B cell (primary cell): ENCODE results near the gene NAV2. TPM values are rescaled to one million over a fixed set of nuclear protein-coding genes. Genes with fewer than 3 reads are reported as not detected.

Source experiments
- ATAC-seq: fragments of 200-7000 bp; cut with Tn5 transposase; one replicate; pipeline ENCODE4 v1.10.0; 2021; ENCODE audit warnings: low read depth, mild to moderate bottlenecking, moderate number of reproducible peaks, moderate library complexity
- CTCF ChIA-PET: fragments of 350-600 bp; sonication (Branson Sonifier 250); formaldehyde crosslinking; loops from one replicate; lab custom pipeline; 2021; ENCODE audit warnings: antibody characterized with exemption, inconsistent platforms; lab: Charles Lee
- POLR2A ChIA-PET: fragments of 350-600 bp; sonication (Branson Sonifier 250); formaldehyde crosslinking; loops from one replicate; lab custom pipeline; 2021; ENCODE audit warnings: antibody characterized with exemption; lab: Charles Lee
- DNase-seq: peaks from one replicate; pipeline ENCODE4 v3.0.0; 2013
- H2AFZ ChIP-seq: 2 replicates; pipeline ENCODE4 v1.6.1; 2012; ENCODE audit warnings: mild to moderate bottlenecking, low read depth, low read length; ENCODE audit not compliant: insufficient read depth, poor library complexity, severe bottlenecking
- H3K27ac ChIP-seq, 2 donors: 1 replicate in 1 of 2; 2 replicates in 1 of 2; pipeline ENCODE4 v1.5.1; 2012 to 2013; ENCODE audit warnings: low read length in 2 of 2, mild to moderate bottlenecking in 2 of 2, moderate library complexity in 1 of 2
- H3K27me3 ChIP-seq, 4 experiments: fragments of 200-600 bp in 1 of 4; sonication (generic) in 1 of 4; replicated peaks in 1 of 4; 1 replicate in 2 of 4; 2 replicates in 2 of 4; pipeline versions ENCODE4 v1.6.1 to v1.7.0; 2013 to 2016; ENCODE audit warnings: low read length in 3 of 4, mild to moderate bottlenecking in 2 of 4, mixed read lengths in 1 of 4, moderate library complexity in 1 of 4; ENCODE audit not compliant: insufficient read depth in 4 of 4, control insufficient read depth in 3 of 4; ENCODE audit errors: control extremely low read depth in 1 of 4
- H3K36me3 ChIP-seq, 2 experiments: replicated peaks in 1 of 2; 1 replicate in 1 of 2; 2 replicates in 1 of 2; pipeline versions ENCODE4 v1.6.1 to v1.7.1; 2013; ENCODE audit warnings: low read length in 1 of 2; ENCODE audit not compliant: insufficient read depth in 2 of 2, control insufficient read depth in 1 of 2; ENCODE audit errors: control extremely low read depth in 1 of 2, extremely low read depth in 1 of 2
- H3K4me1 ChIP-seq, 2 donors: fragments of 200-600 bp in 1 of 2; sonication (generic) in 1 of 2; 1 replicate in 1 of 2; 2 replicates in 1 of 2; pipeline versions ENCODE4 v1.5.1 to v1.6.1; 2013 to 2017; ENCODE audit warnings: low read length in 2 of 2; ENCODE audit not compliant: control insufficient read depth in 2 of 2, insufficient read depth in 2 of 2
- H3K4me2 ChIP-seq: replicated peaks from 2 replicates; pipeline ENCODE3; 2012; ENCODE audit warnings: mild to moderate bottlenecking, low read depth, low read length; ENCODE audit not compliant: poor library complexity, severe bottlenecking
- H3K4me3 ChIP-seq, 5 experiments: fragments of 200-600 bp in 1 of 5; sonication (generic) in 1 of 5; 1 replicate in 3 of 5; 2 replicates in 2 of 5; pipeline versions ENCODE4 v1.5.1 to v1.7.0; 2011 to 2016; ENCODE audit warnings: low read length in 4 of 5, mild to moderate bottlenecking in 4 of 5, low read depth in 2 of 5, control low read depth in 1 of 5, moderate library complexity in 1 of 5; ENCODE audit not compliant: insufficient read depth in 1 of 5; ENCODE audit errors: control extremely low read depth in 1 of 5, extremely low read depth in 1 of 5
- H3K79me2 ChIP-seq: fragments of 200-600 bp; sonication (generic); one replicate; pipeline ENCODE4 v1.6.0; 2016; ENCODE audit warnings: low read length; ENCODE audit not compliant: control insufficient read depth, insufficient read depth
- H3K9ac ChIP-seq: fragments of 200-600 bp; sonication (generic); 2 replicates; pipeline ENCODE4 v1.6.1; 2017; ENCODE audit warnings: mild to moderate bottlenecking, low read length, moderate library complexity
- H3K9me3 ChIP-seq, 3 donors: one replicate each; pipeline versions ENCODE4 v1.6.1 to v1.7.1; 2013; ENCODE audit warnings: low read length in 2 of 3; ENCODE audit not compliant: control insufficient read depth in 2 of 3, insufficient read depth in 1 of 3; ENCODE audit errors: control extremely low read depth in 1 of 3
- H4K20me1 ChIP-seq: 2 replicates; pipeline ENCODE4 v1.6.0; 2012; ENCODE audit warnings: mild to moderate bottlenecking, low read length; ENCODE audit not compliant: insufficient read depth, control insufficient read depth, poor library complexity, severe bottlenecking
- H3K27ac Mint-ChIP-seq: one replicate; pipeline ENCODE4 v1.8.0; 2021; ENCODE audit warnings: mixed read lengths
- H3K27me3 Mint-ChIP-seq: one replicate; pipeline ENCODE4 v1.8.0; 2021; ENCODE audit warnings: mixed read lengths
- H3K4me1 Mint-ChIP-seq: one replicate; pipeline ENCODE4 v1.8.0; 2021; ENCODE audit warnings: mixed read lengths
- H3K4me3 Mint-ChIP-seq: one replicate; pipeline ENCODE4 v1.8.0; 2021; ENCODE audit warnings: mixed read lengths
- H3K9me3 Mint-ChIP-seq: one replicate; pipeline ENCODE4 v1.8.0; 2022; ENCODE audit warnings: mixed read lengths; ENCODE audit not compliant: insufficient read depth
- EZH2 ChIP-seq: IDR thresholded peaks from 2 replicates; pipeline ENCODE4 v1.6.1; 2012; ENCODE audit warnings: borderline replicate concordance, low read depth, mild to moderate bottlenecking, moderate library complexity, low read length; ENCODE audit not compliant: insufficient read depth, poor library complexity, severe bottlenecking
- WGBS: methylation state at CpG from one replicate; pipeline ENCODE4 v1.1.5; 2013; ENCODE audit warnings: missing lambda C conversion rate; ENCODE audit not compliant: insufficient coverage; 5-methylcytosine and 5-hydroxymethylcytosine counted together
- intact Hi-C: fragments of 100-400 bp; cut with micrococcal nuclease; formaldehyde crosslinking; loops from one replicate; pipeline ENCODE4 v1.10.0; 2022
- polyA plus RNA-seq: library from polyadenylated mRNA; depleted of rRNA; stranded (reverse); fragments of >200 nt; gene quantifications from 2 replicates; pipeline ENCODE4 v1.2.3, GENCODE V29; 2012
- total RNA-seq, 2 donors: library from RNA; stranded (reverse); fragments of 120-200 nt in 1 of 2; gene quantifications; 1 replicate in 1 of 2; 2 replicates in 1 of 2; pipeline versions ENCODE4 v1.2.3 to v1.2.4, GENCODE V29; 2013 to 2022
- TF ChIP-seq, protein P1 (sequence below): fragments of 200-600 bp; IDR thresholded peaks from one replicate; pipeline ENCODE4 v1.8.0; 2022; ENCODE audit warnings: antibody characterized with exemption, mild to moderate bottlenecking

NAV2 gene
- total and polyA plus RNA-seq, 2 donors (not counting 1 experiment from before 2014, with no cell fraction given), result 0.82 to 22.2 TPM

DNA sequence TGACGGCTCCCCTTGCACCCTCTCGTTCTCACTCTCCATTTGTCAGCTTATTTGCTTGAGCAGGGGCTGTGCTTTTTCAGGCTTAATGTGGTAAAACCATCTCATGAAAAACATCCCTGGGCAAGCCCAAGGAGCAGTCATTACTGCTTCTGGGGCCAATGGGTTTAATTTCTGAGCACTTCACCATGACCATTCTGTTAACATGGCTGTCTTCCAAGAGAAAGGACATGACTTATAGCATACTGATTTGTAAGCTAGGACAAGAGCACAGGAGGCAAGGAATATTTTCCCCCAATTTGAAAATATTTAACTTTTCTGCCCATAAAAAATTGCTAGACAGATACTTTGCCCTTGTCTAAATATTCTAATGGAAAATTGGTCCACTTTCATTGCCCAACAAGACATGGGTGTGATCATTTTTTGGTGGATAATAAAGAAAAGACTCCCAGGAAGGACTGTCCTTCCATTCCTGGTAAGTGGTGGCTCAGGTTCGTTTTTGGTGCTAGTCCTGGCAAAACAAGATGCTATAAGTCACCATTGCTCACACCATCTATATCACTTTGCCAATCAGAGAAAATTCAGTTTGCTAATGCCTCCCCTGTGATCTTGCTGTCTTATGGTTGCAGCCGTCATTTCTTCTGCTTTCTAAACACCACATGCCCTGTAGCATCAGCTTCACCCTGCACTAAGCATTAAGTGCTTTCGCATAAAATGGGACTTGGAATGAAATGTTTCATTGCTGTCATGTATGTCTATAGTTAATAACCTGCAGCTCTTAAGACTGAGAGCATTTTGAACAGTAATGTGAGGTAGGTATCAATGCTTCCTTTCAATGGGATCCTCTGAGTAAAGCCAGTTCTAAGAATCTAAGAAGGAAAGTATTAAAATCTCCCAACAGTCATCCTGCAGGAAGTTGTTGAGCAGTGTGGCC lies 339.1 kb downstream of the NAV2 start:
- H3K27me3 Mint-ChIP-seq, result no peaks in the 10 kb centered on the region
- H3K36me3 ChIP-seq, result no peaks in the 10 kb centered on the region
- H3K9me3 Mint-ChIP-seq, result no peaks in the 10 kb centered on the region
- H3K79me2 ChIP-seq, result no peaks in the 10 kb centered on the region
- no peak overlapping the region for H2AFZ ChIP-seq
- H3K9me3 ChIP-seq, result no peaks in the 10 kb centered on the region
- H3K9ac ChIP-seq, result no peak overlapping the region
- DNase-seq (no peak), ATAC-seq (no peak)
- H3K4me1 Mint-ChIP-seq, result peaks cover 3% of the 10 kb centered on the region
- ChIA-PET CTCF (interaction anchor here (1.7 kb wide), 1 partner anchor 9 kb away, joined by 3 read pairs; no protein-coding TSS in a partner anchor), POLR2A (no interaction called here)
- peaks cover 2 to 3% of the 10 kb centered on the region in 2 donors for H3K4me1 ChIP-seq
- no peak overlapping the region for H3K27ac Mint-ChIP-seq
- no peak for TF ChIP-seq EZH2
- TF ChIP-seq, protein P1, sequence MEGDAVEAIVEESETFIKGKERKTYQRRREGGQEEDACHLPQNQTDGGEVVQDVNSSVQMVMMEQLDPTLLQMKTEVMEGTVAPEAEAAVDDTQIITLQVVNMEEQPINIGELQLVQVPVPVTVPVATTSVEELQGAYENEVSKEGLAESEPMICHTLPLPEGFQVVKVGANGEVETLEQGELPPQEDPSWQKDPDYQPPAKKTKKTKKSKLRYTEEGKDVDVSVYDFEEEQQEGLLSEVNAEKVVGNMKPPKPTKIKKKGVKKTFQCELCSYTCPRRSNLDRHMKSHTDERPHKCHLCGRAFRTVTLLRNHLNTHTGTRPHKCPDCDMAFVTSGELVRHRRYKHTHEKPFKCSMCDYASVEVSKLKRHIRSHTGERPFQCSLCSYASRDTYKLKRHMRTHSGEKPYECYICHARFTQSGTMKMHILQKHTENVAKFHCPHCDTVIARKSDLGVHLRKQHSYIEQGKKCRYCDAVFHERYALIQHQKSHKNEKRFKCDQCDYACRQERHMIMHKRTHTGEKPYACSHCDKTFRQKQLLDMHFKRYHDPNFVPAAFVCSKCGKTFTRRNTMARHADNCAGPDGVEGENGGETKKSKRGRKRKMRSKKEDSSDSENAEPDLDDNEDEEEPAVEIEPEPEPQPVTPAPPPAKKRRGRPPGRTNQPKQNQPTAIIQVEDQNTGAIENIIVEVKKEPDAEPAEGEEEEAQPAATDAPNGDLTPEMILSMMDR, result no peak
- H3K4me3 Mint-ChIP-seq, result no peak overlapping the region
- intact Hi-C loops, result no loop called here
- no peak overlapping the region for H3K27ac ChIP-seq
- H3K27me3 ChIP-seq, result no peaks in the 10 kb centered on the region
- no peak overlapping the region for H3K4me3 ChIP-seq
- H3K4me2 ChIP-seq, result no peak overlapping the region
- no peaks in the 10 kb centered on the region for H4K20me1 ChIP-seq
- 100% methylated on average over 1 of the region's 5 CpGs for WGBS

DNA sequence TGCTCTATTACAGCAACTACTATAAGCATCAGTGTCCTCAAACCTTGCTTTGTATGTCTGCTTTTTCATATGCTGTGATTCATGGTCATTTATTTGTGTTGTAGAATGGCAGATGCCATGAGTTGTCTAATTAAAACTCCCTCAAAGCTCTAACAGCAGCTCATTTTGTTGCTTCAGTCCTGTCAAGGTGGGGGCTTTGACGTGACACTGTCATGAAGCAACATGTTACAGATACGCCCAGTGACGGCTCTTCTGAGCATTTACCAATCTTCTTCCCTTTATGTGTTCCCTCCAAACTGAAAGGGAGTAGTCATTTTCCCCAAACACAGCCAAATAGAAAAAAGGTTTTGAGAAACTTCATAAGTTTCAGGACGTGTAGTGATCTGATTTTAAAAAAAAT lies 340.9 kb downstream of the NAV2 start:
- ATAC-seq (no peak), DNase-seq (no peak)
- POLR2A ChIA-PET, result no interaction called here
- no peak overlapping the region for H3K4me3 ChIP-seq
- H3K36me3 ChIP-seq, result no peaks in the 10 kb centered on the region
- no peaks in the 10 kb centered on the region for H3K9me3 ChIP-seq
- H3K27ac ChIP-seq, result no peak overlapping the region
- CTCF ChIA-PET, result interaction anchor here (0.6 kb wide), 1 partner anchor 158 kb away, joined by 3 read pairs; no protein-coding TSS in a partner anchor
- no peaks in the 10 kb centered on the region for H3K79me2 ChIP-seq
- H2AFZ ChIP-seq, result no peak overlapping the region
- Mint-ChIP-seq H3K4me3 (no peak overlapping the region), H3K4me1 (no peaks in the 10 kb centered on the region), H3K9me3 (no peaks in the 10 kb centered on the region), H3K27ac (no peak overlapping the region), H3K27me3 (no peaks in the 10 kb centered on the region)
- no peaks in the 10 kb centered on the region for H4K20me1 ChIP-seq
- WGBS, result no CpG with 5 or more reads among the region's 4 CpGs
- no peaks in the 10 kb centered on the region for H3K27me3 ChIP-seq
- TF ChIP-seq EZH2, result no peak
- TF ChIP-seq, protein P1, result no peak
- no peak overlapping the region for H3K4me2 ChIP-seq
- no peak overlapping the region for H3K9ac ChIP-seq
- H3K4me1 ChIP-seq, result no peaks in the 10 kb centered on the region
- intact Hi-C loops, result no loop called here
